KMS-11 (cell line): ENCODE data around the gene AGL.

Experiments used
- H2AFZ ChIP-seq: fragments of 200-600 bp; sonication (generic); 2 replicates; pipeline ENCODE4 v1.6.1; 2016; ENCODE audit warnings: antibody characterized with exemption, mixed run types, low read depth
- H3K27ac ChIP-seq: fragments of 200-600 bp; sonication (generic); 2 replicates; pipeline ENCODE4 v1.6.1; 2016; ENCODE audit warnings: mild to moderate bottlenecking, mixed run types
- H3K27me3 ChIP-seq: fragments of 200-600 bp; sonication (generic); 2 replicates; pipeline ENCODE4 v1.6.1; 2017; ENCODE audit warnings: mild to moderate bottlenecking, low read depth, mixed run types, moderate library complexity; ENCODE audit not compliant: insufficient read depth
- H3K36me3 ChIP-seq: fragments of 200-600 bp; sonication (generic); 2 replicates; pipeline ENCODE4 v1.6.1; 2017; ENCODE audit warnings: mild to moderate bottlenecking, mixed run types; ENCODE audit not compliant: insufficient read depth
- H3K4me1 ChIP-seq: fragments of 200-600 bp; sonication (generic); 2 replicates; pipeline ENCODE4 v1.6.1; 2016; ENCODE audit warnings: mild to moderate bottlenecking, low read depth, mixed run types; ENCODE audit not compliant: poor library complexity, severe bottlenecking
- H3K4me2 ChIP-seq: fragments of 200-600 bp; sonication (generic); 2 replicates; pipeline ENCODE4 v1.7.0; 2016; ENCODE audit warnings: mild to moderate bottlenecking, mixed run types
- H3K4me3 ChIP-seq: fragments of 200-600 bp; sonication (generic); IDR thresholded peaks from 2 replicates; pipeline ENCODE4 v1.6.1; 2017; ENCODE audit warnings: low read depth, low read length, mixed read lengths; ENCODE audit not compliant: insufficient read depth
- H3K79me2 ChIP-seq: fragments of 200-600 bp; sonication (generic); 2 replicates; pipeline ENCODE4 v1.6.1; 2016; ENCODE audit warnings: low read depth, mixed run types; ENCODE audit not compliant: insufficient read depth
- H3K9ac ChIP-seq: fragments of 200-600 bp; sonication (generic); 2 replicates; pipeline ENCODE4 v1.6.1; 2016; ENCODE audit warnings: mild to moderate bottlenecking, mixed run types
- H4K20me1 ChIP-seq: fragments of 200-600 bp; sonication (generic); 2 replicates; pipeline ENCODE4 v1.6.1; 2016; ENCODE audit warnings: mild to moderate bottlenecking, mixed run types; ENCODE audit not compliant: insufficient read depth
- CTCF ChIP-seq: fragments of 200-600 bp; sonication (generic); conservative IDR thresholded peaks from 2 replicates; pipeline ENCODE4 v1.6.1; 2017; ENCODE audit warnings: low read depth, mild to moderate bottlenecking, antibody characterized with exemption, low read length, moderate library complexity, mixed read lengths

Gene AGL

DNA sequence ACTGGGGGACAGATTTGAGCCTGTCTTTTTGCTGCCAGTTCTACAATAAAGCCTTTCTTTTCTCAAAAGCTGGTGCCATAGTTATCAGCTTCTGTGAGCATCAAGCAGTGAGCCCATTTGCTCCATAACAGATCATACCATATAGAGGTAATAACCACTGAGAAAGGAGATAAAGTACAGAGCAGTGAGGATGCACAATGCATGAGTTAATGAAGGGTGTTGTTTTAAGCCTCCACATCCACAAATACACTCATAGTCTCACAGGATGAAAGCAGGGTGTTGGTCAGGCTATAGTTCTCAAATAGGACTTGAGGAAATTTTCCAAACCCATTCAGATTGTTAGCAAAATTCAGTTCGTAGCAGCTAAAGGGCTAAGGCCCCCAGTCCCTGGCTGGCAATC is 94.0 kb downstream of the AGL start:
- H3K4me2 ChIP-seq: no peak overlapping the region
- no peaks in the 10 kb centered on the region for H3K36me3 ChIP-seq
- no peak overlapping the region for H2AFZ ChIP-seq
- H3K4me3 ChIP-seq: no peak overlapping the region
- no peaks in the 10 kb centered on the region for H3K79me2 ChIP-seq
- no peaks in the 10 kb centered on the region for H4K20me1 ChIP-seq
- no peak overlapping the region for H3K9ac ChIP-seq
- no peak for TF ChIP-seq CTCF
- no peaks in the 10 kb centered on the region for H3K4me1 ChIP-seq
- no peaks in the 10 kb centered on the region for H3K27me3 ChIP-seq
- no peak overlapping the region for H3K27ac ChIP-seq

- TF ChIP-seq CTCF: no peak
- Histone ChIP-seq H3K27ac (no peak overlapping the region), H3K79me2 (no peaks in the 10 kb centered on the region), H4K20me1 (no peaks in the 10 kb centered on the region), H3K9ac (no peak overlapping the region), H3K27me3 (no peaks in the 10 kb centered on the region), H3K4me3 (no peak overlapping the region), H2AFZ (no peak overlapping the region), H3K4me2 (no peak overlapping the region), H3K4me1 (no peaks in the 10 kb centered on the region), H3K36me3 (no peaks in the 10 kb centered on the region)
Observed at GRCh38 chr1:99945174-99945573, 95.0 kb downstream of the AGL start.

GRCh38 chr1:99950486-99950885 is 100.3 kb downstream of the AGL start:
- Histone ChIP-seq H3K4me1 (no peaks in the 10 kb centered on the region), H3K27ac (no peak overlapping the region), H3K79me2 (no peaks in the 10 kb centered on the region), H3K9ac (no peak overlapping the region), H2AFZ (no peak overlapping the region), H3K27me3 (no peaks in the 10 kb centered on the region), H4K20me1 (no peaks in the 10 kb centered on the region), H3K4me2 (no peak overlapping the region), H3K36me3 (no peaks in the 10 kb centered on the region), H3K4me3 (no peak overlapping the region)
- no peak for TF ChIP-seq CTCF

DNA sequence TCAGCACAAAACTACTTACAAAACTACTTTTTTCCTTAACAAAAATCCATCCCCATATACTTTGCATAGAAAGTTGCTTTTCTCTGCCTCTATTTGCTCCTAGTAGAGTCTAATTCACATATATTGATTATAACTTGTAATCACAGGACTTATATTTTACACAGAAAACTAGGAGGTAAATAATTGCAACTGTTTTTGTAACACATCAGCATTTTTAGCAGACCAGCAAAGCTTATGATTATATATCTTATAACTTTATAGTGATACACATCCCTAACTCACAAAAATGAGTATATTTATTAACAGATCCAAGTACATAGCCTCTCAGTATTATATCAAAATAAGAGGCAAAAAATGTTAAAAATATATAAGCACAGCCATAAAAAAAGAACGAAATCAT is 102.4 kb downstream of the AGL start:
- Histone ChIP-seq H3K27ac (no peak overlapping the region), H3K9ac (no peak overlapping the region), H3K36me3 (no peaks in the 10 kb centered on the region), H3K4me1 (no peaks in the 10 kb centered on the region), H3K27me3 (no peaks in the 10 kb centered on the region), H3K4me3 (no peak overlapping the region), H3K79me2 (no peaks in the 10 kb centered on the region), H2AFZ (no peak overlapping the region), H3K4me2 (no peak overlapping the region), H4K20me1 (no peaks in the 10 kb centered on the region)
- no peak for TF ChIP-seq CTCF

- H2AFZ ChIP-seq: no peak overlapping the region
- no peaks in the 10 kb centered on the region for H3K27me3 ChIP-seq
- no peak overlapping the region for H3K4me2 ChIP-seq
- no peak for TF ChIP-seq CTCF
- H4K20me1 ChIP-seq: no peaks in the 10 kb centered on the region
- no peaks in the 10 kb centered on the region for H3K36me3 ChIP-seq
- H3K27ac ChIP-seq: no peak overlapping the region
- no peak overlapping the region for H3K9ac ChIP-seq
- no peaks in the 10 kb centered on the region for H3K4me1 ChIP-seq
- H3K79me2 ChIP-seq: no peaks in the 10 kb centered on the region
- no peak overlapping the region for H3K4me3 ChIP-seq
Observed at GRCh38 chr1:99955375-99955774, 105.2 kb downstream of the AGL start.
